DND-41 (cell line): ENCODE results near the gene CAPRIN2.

Experiments used
- ATAC-seq: fragments of 200-7000 bp; cut with Tn5 transposase; 3 replicates; pipeline ENCODE4 v1.9.1; 2021; ENCODE audit warnings: low read depth; ENCODE audit not compliant: insufficient read depth
- DNase-seq: peaks from one replicate; pipeline ENCODE4 v3.0.0-alpha.2; 2020
- H2AFZ ChIP-seq: 2 replicates; pipeline ENCODE4 v1.6.0; 2012; ENCODE audit warnings: low read depth, low read length
- H3K27ac ChIP-seq: 2 replicates; pipeline ENCODE4 v1.5.1; 2012; ENCODE audit warnings: low read length, inconsistent platforms
- H3K27me3 ChIP-seq: fragments of 200-600 bp; sonication (generic); 2 replicates; pipeline ENCODE4 v1.6.0; 2012; ENCODE audit warnings: low read length, mild to moderate bottlenecking, inconsistent platforms; ENCODE audit not compliant: insufficient read depth, poor library complexity
- H3K36me3 ChIP-seq: 2 replicates; pipeline ENCODE4 v1.5.1; 2012; ENCODE audit warnings: low read length, inconsistent platforms; ENCODE audit not compliant: insufficient read depth
- H3K4me1 ChIP-seq: 2 replicates; pipeline ENCODE4 v1.5.1; 2012; ENCODE audit warnings: mild to moderate bottlenecking, low read length; ENCODE audit not compliant: insufficient read depth
- H3K4me2 ChIP-seq: 2 replicates; pipeline ENCODE4 v1.6.0; 2012; ENCODE audit warnings: mild to moderate bottlenecking, moderate library complexity, low read length, inconsistent platforms; ENCODE audit not compliant: insufficient read depth
- H3K4me3 ChIP-seq, 2 experiments: fragments of 200-600 bp in 1 of 2; shearing (Covaris generic) in 1 of 2; 2 replicates each; pipeline ENCODE4 v1.5.1; 2012 to 2016; ENCODE audit warnings: inconsistent platforms in 2 of 2, low read length in 2 of 2, mild to moderate bottlenecking in 2 of 2, low read depth in 1 of 2, moderate library complexity in 1 of 2
- H3K79me2 ChIP-seq: 2 replicates; pipeline ENCODE4 v1.6.0; 2012; ENCODE audit warnings: low read length, inconsistent platforms; ENCODE audit not compliant: insufficient read depth
- H3K9ac ChIP-seq: 2 replicates; pipeline ENCODE4 v1.6.0; 2012; ENCODE audit warnings: low read depth, mild to moderate bottlenecking, inconsistent platforms, low read length, moderate library complexity
- H3K9me3 ChIP-seq: 2 replicates; pipeline ENCODE4 v1.5.1; 2012; ENCODE audit warnings: low read length, moderate library complexity, mild to moderate bottlenecking, inconsistent platforms; ENCODE audit not compliant: insufficient read depth, severe bottlenecking
- H4K20me1 ChIP-seq: 2 replicates; pipeline ENCODE4 v1.6.0; 2012; ENCODE audit warnings: low read length; ENCODE audit not compliant: insufficient read depth
- EZH2 ChIP-seq: IDR thresholded peaks from 3 replicates; pipeline ENCODE4 v1.6.1; 2012; ENCODE audit warnings: borderline replicate concordance, low read depth, mild to moderate bottlenecking, moderate library complexity, low read length, inconsistent platforms; ENCODE audit not compliant: severe bottlenecking
- TF ChIP-seq, protein P1 (sequence below): IDR thresholded peaks from 2 replicates; pipeline ENCODE4 v1.5.1; 2012; ENCODE audit warnings: borderline replicate concordance, low read length, moderate library complexity, mild to moderate bottlenecking; ENCODE audit not compliant: poor library complexity, severe bottlenecking; ENCODE audit errors: extremely low read depth

The CAPRIN2 gene

DNA sequence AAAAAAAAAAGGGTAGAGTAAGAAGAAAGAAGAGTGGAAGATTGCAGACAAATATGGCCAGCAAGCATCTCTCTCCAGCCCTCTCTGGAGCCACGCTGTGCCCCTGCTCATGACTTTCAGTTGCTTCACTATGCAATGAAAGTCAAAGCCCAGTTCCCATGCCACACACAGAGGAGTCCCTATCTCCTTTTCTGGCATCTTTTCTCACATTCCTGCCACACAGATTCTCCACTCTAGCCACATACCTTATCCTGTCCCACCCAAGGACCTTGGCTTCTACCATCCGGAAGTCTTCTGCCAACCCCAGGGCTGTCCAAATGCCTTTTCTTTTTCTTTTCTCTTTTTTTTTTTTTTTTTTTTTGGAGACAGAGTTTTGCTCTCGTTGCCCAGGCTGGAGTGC, 39.3 kb upstream of the CAPRIN2 start:
- Histone ChIP-seq H3K4me3 (no peak overlapping the region), H4K20me1 (no peaks in the 10 kb centered on the region), H3K36me3 (no peaks in the 10 kb centered on the region), H3K4me1 (no peaks in the 10 kb centered on the region), H3K4me2 (no peak overlapping the region), H3K79me2 (no peaks in the 10 kb centered on the region), H3K27ac (no peak overlapping the region), H3K9me3 (no peaks in the 10 kb centered on the region), H2AFZ (no peak overlapping the region), H3K27me3 (no peaks in the 10 kb centered on the region), H3K9ac (no peak overlapping the region)
- ATAC-seq: no peak
- no peak for TF ChIP-seq EZH2
- TF ChIP-seq, protein P1, sequence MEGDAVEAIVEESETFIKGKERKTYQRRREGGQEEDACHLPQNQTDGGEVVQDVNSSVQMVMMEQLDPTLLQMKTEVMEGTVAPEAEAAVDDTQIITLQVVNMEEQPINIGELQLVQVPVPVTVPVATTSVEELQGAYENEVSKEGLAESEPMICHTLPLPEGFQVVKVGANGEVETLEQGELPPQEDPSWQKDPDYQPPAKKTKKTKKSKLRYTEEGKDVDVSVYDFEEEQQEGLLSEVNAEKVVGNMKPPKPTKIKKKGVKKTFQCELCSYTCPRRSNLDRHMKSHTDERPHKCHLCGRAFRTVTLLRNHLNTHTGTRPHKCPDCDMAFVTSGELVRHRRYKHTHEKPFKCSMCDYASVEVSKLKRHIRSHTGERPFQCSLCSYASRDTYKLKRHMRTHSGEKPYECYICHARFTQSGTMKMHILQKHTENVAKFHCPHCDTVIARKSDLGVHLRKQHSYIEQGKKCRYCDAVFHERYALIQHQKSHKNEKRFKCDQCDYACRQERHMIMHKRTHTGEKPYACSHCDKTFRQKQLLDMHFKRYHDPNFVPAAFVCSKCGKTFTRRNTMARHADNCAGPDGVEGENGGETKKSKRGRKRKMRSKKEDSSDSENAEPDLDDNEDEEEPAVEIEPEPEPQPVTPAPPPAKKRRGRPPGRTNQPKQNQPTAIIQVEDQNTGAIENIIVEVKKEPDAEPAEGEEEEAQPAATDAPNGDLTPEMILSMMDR: no peak
- no peak for DNase-seq

DNA sequence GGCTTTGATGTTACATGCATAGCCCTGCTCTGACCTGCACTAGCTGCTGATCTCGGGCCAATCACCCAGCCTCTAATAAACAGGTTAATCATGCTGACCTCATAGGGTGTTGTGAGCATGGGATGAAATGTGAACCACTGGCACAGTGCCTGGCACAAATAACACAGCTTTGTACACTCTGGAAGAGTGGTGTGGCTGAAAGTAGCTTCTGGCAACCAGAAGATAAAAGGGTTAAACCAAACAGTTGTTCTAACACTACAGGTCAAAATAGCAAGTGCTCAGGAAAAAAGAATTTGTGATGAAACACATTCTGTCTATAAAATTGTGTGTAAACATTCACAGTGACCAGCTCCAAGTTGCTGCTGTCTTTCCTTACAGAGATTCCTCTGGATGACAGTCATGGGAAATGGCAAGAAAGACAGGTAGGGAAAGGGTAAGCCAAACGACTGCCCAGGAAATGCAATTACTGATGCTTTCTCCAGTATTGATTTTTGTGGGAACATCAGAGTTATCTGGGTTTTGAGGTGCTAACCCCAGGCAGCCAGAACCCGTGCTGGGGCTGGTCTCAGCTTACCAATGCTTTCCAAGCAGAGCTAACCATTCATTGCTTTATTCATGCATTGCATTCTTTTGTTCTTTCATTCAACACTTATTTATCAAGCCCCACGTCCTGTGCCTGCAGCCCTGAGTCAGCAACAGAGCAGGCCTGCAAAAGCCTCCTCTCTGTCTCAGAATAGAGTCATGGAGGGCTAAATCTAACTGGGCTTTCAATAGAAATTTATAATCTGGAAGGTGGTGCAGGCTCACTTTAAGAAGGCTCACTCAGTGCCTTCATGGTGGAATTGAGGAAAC, 38.1 kb upstream of the CAPRIN2 start:
- Histone ChIP-seq H3K27me3 (peaks cover 4% of the 10 kb centered on the region), H2AFZ (no peak overlapping the region), H3K4me2 (no peak overlapping the region), H3K9me3 (no peaks in the 10 kb centered on the region), H4K20me1 (no peaks in the 10 kb centered on the region), H3K79me2 (no peaks in the 10 kb centered on the region), H3K36me3 (no peaks in the 10 kb centered on the region), H3K4me1 (no peaks in the 10 kb centered on the region), H3K27ac (no peak overlapping the region), H3K9ac (no peak overlapping the region), H3K4me3 (no peak overlapping the region)
- DNase-seq (no peak), ATAC-seq (no peak)
- TF ChIP-seq, protein P1: no peak
- no peak for TF ChIP-seq EZH2

DNA sequence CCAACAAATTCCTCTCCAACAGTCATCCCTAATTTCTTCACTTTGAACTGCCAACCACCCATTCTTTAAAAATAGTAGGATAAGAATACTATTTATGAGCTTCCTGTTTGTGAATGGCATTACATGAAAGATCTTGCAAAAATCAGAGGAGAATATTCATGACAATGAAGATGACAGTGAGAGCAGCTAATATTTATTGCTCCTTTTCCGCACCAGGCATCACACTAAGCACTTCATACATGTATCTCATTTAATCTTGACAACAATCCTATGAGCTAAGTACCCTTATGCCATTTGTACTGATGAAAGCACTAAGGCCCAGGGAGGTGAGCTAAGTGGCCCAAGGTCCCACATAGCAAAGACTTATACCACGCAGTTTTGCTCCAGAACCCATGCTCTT, 37.3 kb upstream of the CAPRIN2 start:
- Histone ChIP-seq H3K4me3 (no peak overlapping the region), H3K36me3 (no peaks in the 10 kb centered on the region)
- ATAC-seq: no peak

More for the DNA sequence above, 37.3 kb upstream of the CAPRIN2 start:
- H4K20me1 ChIP-seq: no peaks in the 10 kb centered on the region
- H3K4me1 ChIP-seq: no peaks in the 10 kb centered on the region
- no peak for TF ChIP-seq EZH2
- TF ChIP-seq, protein P1: no peak
- H3K4me2 ChIP-seq: no peak overlapping the region
- no peak overlapping the region for H3K9ac ChIP-seq
- no peak overlapping the region for H2AFZ ChIP-seq
- no peak overlapping the region for H3K27ac ChIP-seq
- no peak for DNase-seq
- peaks cover 4% of the 10 kb centered on the region for H3K27me3 ChIP-seq
- no peaks in the 10 kb centered on the region for H3K79me2 ChIP-seq
- no peaks in the 10 kb centered on the region for H3K9me3 ChIP-seq
